NT2/D1 (cell line): ENCODE data around the gene CLASP1.
A peak's percentile ranks its signal among the peaks of the same experiment; 100 is the strongest.
"Not testable (repeated sequence)": the region's sequence is repeated elsewhere in the genome, so short reads cannot be mapped to it uniquely, and the experiment has no call there.

Source experiments
- DNase-seq: peaks from one replicate; pipeline ENCODE4 v3.0.0-alpha.2; 2011; ENCODE audit warnings: low read depth, low spot score
- H3K27me3 ChIP-seq: 2 replicates; pipeline ENCODE4 v1.6.0; 2011; ENCODE audit warnings: mild to moderate bottlenecking; ENCODE audit not compliant: insufficient read length, insufficient read depth
- H3K36me3 ChIP-seq: 2 replicates; pipeline ENCODE4 v1.6.1; 2011; ENCODE audit warnings: mild to moderate bottlenecking, low read length, mixed read lengths; ENCODE audit not compliant: insufficient read depth, insufficient read length
- H3K4me1 ChIP-seq: 2 replicates; pipeline ENCODE4 v1.5.1; 2011; ENCODE audit not compliant: insufficient read depth, insufficient read length
- H3K4me3 ChIP-seq: 2 replicates; pipeline ENCODE4 v1.5.1; 2011; ENCODE audit warnings: low read depth; ENCODE audit not compliant: insufficient read length
- H3K9ac ChIP-seq: 2 replicates; pipeline ENCODE4 v1.6.0; 2011; ENCODE audit warnings: low read depth; ENCODE audit not compliant: insufficient read length
- H3K9me3 ChIP-seq: 2 replicates; pipeline ENCODE4 v1.5.1; 2011; ENCODE audit warnings: mild to moderate bottlenecking, low read length; ENCODE audit not compliant: insufficient read depth
- SUZ12 ChIP-seq: IDR thresholded peaks from 2 replicates; pipeline ENCODE4 v1.6.1; 2011; ENCODE audit not compliant: insufficient read length, insufficient read depth; ENCODE audit errors: extremely low read depth
- YY1 ChIP-seq: IDR thresholded peaks from 2 replicates; pipeline ENCODE4 v1.6.1; 2011; ENCODE audit not compliant: insufficient read length, insufficient read depth
- ZNF274 ChIP-seq: IDR thresholded peaks from 2 replicates; pipeline ENCODE4 v1.6.1; 2011; ENCODE audit warnings: mild to moderate bottlenecking, low read depth, low read length

The CLASP1 gene

DNA sequence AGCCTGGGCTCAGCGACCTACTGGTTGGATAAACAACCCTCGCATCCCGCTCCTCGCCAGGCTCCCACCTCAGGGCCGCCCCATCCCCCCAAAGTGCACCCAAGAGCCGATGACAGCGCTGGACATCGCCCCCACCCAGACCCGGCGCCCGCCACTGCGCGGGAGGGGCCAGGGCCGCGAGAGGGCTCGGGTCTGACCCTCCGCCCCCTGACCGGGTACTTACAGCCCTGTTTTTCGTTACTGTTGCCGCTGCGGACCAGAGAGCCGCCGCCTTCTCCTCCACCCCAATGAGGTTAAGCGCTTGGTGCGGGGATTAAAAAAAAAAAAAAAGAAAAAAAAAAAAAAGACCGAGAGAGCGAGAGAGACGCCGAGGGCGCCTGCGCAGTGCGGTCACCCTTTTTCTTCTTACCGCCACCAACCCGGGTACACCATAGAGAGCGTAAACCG lies at the start of gene CLASP1:
Gene CLASP1 (minus strand): TSS at position 314 of the 447 bp plus-strand sequence. CDS start 43,567 bp downstream, outside the sequence.
- H3K9ac ChIP-seq = peak within 1 kb of the TSS; percentile 90
- H3K27me3 ChIP-seq = no peaks in the 10 kb centered on the region
- TF ChIP-seq ZNF274 (no peak), YY1 (no peak), SUZ12 (no peak)
- DNase-seq = no peak
- no peaks in the 10 kb centered on the region for H3K4me1 ChIP-seq
- H3K4me3 ChIP-seq = peak within 1 kb of the TSS; percentile 86
- no peaks in the 10 kb centered on the region for H3K36me3 ChIP-seq
- H3K9me3 ChIP-seq = no peaks in the 10 kb centered on the region

DNA sequence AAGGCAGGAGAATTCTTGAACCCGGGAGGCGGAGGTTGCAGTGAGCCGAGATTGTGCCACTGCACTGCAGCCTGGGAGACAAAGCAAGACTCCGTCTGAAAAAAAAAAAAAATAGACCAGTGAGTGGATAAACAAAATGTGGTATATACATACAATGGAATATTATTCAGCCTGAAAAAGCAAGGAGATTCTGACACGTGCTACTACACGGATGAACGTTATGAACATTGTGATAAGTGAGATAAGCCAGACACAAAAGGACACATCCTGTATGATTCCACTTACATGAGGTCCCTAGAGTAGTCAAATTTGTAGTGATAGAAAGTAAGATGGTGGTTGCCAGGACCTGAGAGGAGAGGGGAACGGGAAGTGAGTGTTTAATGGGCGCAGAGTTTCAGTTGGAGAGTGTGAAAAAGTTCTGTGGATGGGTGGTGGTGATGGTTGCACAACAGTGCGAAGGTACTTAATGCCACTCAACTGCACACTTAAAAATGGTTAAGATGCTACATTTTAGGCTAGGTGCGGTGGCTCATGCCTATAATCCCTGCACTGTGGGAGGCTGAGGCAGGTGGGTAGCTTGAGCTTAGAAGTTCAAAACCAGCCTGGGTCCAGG lies 49.2 kb upstream of the CLASP1 start:
- no peaks in the 10 kb centered on the region for H3K9me3 ChIP-seq
- H3K4me1 ChIP-seq = peaks cover 15% of the 10 kb centered on the region
- no peak for DNase-seq
- no peak overlapping the region for H3K9ac ChIP-seq
- H3K27me3 ChIP-seq = no peaks in the 10 kb centered on the region
- H3K36me3 ChIP-seq = no peaks in the 10 kb centered on the region
- H3K4me3 ChIP-seq = no peak overlapping the region
- TF ChIP-seq ZNF274 = no peak
- no peak for TF ChIP-seq YY1

DNA sequence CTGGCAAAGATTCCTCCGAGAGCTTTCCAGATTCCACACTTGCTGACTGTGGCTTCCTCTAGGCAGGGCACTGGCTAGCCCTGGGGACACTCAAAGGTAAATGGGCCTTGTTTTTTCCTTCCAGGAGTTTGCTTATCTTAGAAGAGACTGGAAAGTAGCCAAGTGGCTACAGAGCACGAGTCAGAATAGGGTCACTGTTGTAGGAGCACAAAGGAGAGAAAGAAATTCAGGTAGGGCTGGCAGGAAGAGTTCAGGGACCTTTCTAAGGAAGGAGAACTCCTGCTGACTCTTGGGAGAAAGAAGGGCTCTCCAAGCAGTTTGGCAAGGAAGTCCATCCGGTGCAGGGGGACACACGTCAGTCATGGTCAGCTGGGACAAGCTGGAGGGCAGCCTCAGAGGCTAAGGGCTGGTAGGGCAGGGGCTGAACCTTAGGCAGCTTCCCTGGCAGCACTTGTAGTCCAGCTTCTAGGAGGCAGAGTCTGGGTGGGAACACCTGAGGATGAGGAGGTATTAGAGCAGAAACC lies 47.9 kb upstream of the CLASP1 start:
- Histone ChIP-seq H3K9me3 (no peaks in the 10 kb centered on the region), H3K4me1 (peaks cover 15% of the 10 kb centered on the region), H3K4me3 (no peak overlapping the region), H3K36me3 (no peaks in the 10 kb centered on the region), H3K27me3 (no peaks in the 10 kb centered on the region), H3K9ac (peak overlapping the region; percentile 52)
- TF ChIP-seq ZNF274 (no peak; the same call in 1 of the 2 replicates), YY1 (no peak), SUZ12 (no peak)
- DNase-seq = no peak

DNA sequence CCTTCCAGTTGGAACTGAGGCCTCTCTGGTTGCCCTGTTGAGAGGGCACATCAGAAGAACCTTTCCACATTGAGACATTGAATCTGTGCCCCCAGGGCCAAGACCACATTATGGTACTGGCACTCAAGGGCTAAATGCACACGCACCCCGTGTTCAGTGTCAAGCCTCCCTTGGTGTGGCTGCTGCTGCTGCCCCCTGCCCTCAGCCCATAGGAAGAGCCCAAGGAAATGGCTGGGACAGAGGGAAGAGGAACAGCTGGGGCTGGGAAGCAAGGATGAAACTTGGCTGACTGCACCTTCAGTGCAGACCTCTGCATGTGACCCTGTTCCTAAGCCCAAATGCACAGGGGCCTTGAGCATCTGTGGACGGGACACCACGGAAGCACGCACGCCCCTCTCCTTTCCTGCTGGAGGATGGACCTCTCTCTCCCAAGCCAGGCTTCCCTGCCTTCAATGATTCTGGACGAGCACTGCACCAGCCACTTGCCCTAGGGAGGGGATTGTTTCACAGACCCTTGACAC lies 47.2 kb upstream of the CLASP1 start:
- Histone ChIP-seq H3K27me3 (no peaks in the 10 kb centered on the region), H3K9ac (no peak overlapping the region), H3K9me3 (no peaks in the 10 kb centered on the region), H3K4me3 (no peak overlapping the region), H3K36me3 (no peaks in the 10 kb centered on the region), H3K4me1 (peaks cover 15% of the 10 kb centered on the region)
- TF ChIP-seq YY1 = no peak
- TF ChIP-seq SUZ12 = no peak
- TF ChIP-seq ZNF274 = no peak
- DNase-seq = no peak

DNA sequence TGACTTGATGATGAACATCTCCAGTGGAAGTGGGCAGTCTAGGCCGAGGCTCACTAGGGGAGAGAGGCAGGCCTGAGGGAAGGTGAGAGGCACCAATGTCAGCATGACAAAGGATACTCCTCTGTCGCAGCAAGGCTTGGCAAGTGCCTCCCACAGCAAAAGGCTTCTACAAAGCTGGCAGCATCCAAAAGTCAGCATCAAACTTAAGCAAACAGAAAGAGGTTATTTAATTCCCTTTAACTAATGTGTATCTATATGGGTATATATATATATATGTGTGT lies 45.8 kb upstream of the CLASP1 start:
- H3K9ac ChIP-seq = no peak overlapping the region
- TF ChIP-seq SUZ12 (no peak), YY1 (no peak), ZNF274 (no peak)
- H3K9me3 ChIP-seq = no peaks in the 10 kb centered on the region
- no peak overlapping the region for H3K4me3 ChIP-seq
- H3K36me3 ChIP-seq = no peaks in the 10 kb centered on the region
- H3K4me1 ChIP-seq = peaks cover 15% of the 10 kb centered on the region
- no peaks in the 10 kb centered on the region for H3K27me3 ChIP-seq
- no peak for DNase-seq

DNA sequence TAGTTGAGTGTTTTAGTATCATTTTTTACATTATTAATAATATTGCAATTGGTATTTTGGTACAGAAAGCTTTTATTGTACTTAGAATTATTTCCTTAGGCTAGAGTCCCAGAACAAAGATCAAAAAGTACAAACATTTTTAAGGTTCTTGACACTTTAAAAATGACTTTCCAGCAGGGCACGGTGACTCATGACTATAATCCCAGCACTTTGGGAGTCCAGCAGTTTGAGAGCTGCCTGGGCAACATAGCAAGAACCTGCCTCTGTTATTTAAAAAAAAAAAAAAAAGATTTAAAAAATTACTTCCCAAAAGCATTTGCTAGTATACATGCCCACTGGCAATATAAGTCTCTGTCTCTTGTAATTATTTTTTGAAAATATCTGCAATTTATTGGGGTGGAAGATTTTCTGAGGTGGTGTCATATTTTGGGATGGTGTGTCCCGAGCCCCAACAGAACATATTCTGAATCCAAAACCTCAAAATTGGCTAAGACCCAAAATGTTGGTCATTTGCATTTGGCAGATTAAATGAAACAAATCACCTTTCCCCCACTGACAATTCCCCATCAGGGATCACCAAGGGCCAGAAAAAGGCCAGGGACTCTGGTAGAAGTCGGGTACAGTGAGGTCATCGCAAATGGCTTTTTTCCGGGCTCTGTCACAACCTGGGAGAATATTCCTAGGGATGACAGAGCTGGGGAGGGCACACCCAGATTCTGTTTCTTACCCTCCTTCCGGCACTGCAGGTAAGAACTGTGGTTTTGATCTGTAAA lies 45.3 kb upstream of the CLASP1 start:
- Histone ChIP-seq H3K4me1 (peaks cover 15% of the 10 kb centered on the region), H3K27me3 (no peaks in the 10 kb centered on the region), H3K4me3 (no peak overlapping the region), H3K9me3 (no peaks in the 10 kb centered on the region), H3K36me3 (no peaks in the 10 kb centered on the region), H3K9ac (no peak overlapping the region)
- no peak for DNase-seq
- TF ChIP-seq SUZ12 (no peak), ZNF274 (no peak), YY1 (no peak)

DNA sequence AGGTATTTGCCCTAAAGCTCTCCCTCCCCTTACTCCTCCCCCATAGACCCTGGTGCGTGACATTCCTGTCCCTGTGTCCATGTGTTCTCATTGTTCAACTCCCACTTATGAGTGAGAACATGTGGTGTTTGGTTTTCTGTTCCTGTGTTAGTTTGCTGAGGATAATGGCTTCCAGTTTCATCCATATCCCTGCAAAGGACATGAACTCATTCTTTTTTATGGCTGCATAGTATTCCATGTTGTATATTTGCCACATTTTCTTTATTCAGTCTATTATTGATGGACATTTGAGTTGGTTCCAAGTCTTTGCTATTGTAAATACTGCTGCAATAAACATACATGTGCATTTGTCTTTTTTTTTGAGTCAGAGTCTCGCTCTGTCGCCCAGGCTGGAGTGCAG lies 41.3 kb upstream of the CLASP1 start:
- H3K9me3 ChIP-seq, H3K9ac ChIP-seq, H3K27me3 ChIP-seq, H3K4me1 ChIP-seq, H3K4me3 ChIP-seq, H3K36me3 ChIP-seq, DNase-seq: not testable (repeated sequence)
